GM12875 (cell line): ENCODE results near the gene MAML3.

ENCODE experiments used
- H3K4me3 ChIP-seq: one replicate; pipeline ENCODE4 v1.5.1; 2011; ENCODE audit warnings: low read depth, low read length, control low read depth
- CTCF ChIP-seq: IDR thresholded peaks from 2 replicates; pipeline ENCODE4 v1.5.1; 2011; ENCODE audit warnings: low read depth, mild to moderate bottlenecking, control low read depth, inconsistent platforms, low read length, moderate library complexity, borderline replicate concordance; ENCODE audit not compliant: insufficient read depth

The MAML3 gene

GRCh38 chr4:139732991-139733570, 420.9 kb downstream of the MAML3 start:
- H3K4me3 ChIP-seq: no peak overlapping the region
- no peak for TF ChIP-seq CTCF

- TF ChIP-seq CTCF: no peak
- H3K4me3 ChIP-seq: no peak overlapping the region
Measured at GRCh38 chr4:139728840-139729239, 425.1 kb downstream of the MAML3 start.

- TF ChIP-seq CTCF: no peak
Measured at GRCh38 chr4:139728146-139728545, 425.8 kb downstream of the MAML3 start.

GRCh38 chr4:139726615-139727014, 427.4 kb downstream of the MAML3 start:
- H3K4me3 ChIP-seq: no peak overlapping the region
- TF ChIP-seq CTCF: no peak

More at GRCh38 chr4:139728146-139728545, 425.8 kb downstream of the MAML3 start:
- no peak overlapping the region for H3K4me3 ChIP-seq

- no peak overlapping the region for H3K4me3 ChIP-seq
- no peak for TF ChIP-seq CTCF
Measured at GRCh38 chr4:139725236-139725635, 428.7 kb downstream of the MAML3 start.

GRCh38 chr4:139721789-139722188, 432.2 kb downstream of the MAML3 start:
- no peak overlapping the region for H3K4me3 ChIP-seq
- TF ChIP-seq CTCF: no peak

GRCh38 chr4:139720806-139721205, 433.2 kb downstream of the MAML3 start:
- no peak for TF ChIP-seq CTCF
- H3K4me3 ChIP-seq: no peak overlapping the region
